HFF-Myc (cell line): ENCODE results near the gene TMEM123.
"Not testable (repeated sequence)": the region's sequence is repeated elsewhere in the genome, so short reads cannot be mapped to it uniquely, and the experiment has no call there.

Experiments
- DNase-seq: peaks from one replicate; pipeline ENCODE4 v3.0.0-alpha.2; 2011; ENCODE audit warnings: low read depth; ENCODE audit errors: extremely low read depth
- H3K4me3 ChIP-seq: replicated peaks from 2 replicates; pipeline ENCODE4 v1.5.1; 2011; ENCODE audit warnings: low read depth, mild to moderate bottlenecking, control low read depth, low read length
- TF ChIP-seq, protein P1 (sequence below): IDR thresholded peaks from 2 replicates; pipeline ENCODE4 v1.5.1; 2012; ENCODE audit warnings: mild to moderate bottlenecking, low read depth, low read length, control low read depth; ENCODE audit errors: missing control alignments

TMEM123 gene

DNA sequence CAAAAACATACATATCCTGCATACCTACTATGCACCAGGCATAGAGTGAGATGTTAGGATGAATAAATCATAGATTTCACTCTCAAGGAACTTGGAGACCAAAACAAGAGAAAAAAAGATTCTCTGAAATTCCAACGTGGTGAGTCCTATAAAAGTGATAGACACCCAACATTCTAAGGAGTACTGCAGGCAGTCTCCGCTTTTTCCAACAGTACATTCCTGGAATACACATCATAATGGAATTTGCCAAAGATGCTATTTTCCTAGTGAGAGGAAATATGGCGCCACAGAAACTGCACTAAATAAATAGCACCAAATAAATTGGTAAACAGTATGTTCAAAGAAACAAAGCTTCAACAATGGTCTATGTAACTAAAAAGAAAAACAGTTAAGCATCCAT is 6.0 kb downstream of the TMEM123 start:
- H3K4me3 ChIP-seq = no peak overlapping the region
- no peak for DNase-seq
- TF ChIP-seq, protein P1, sequence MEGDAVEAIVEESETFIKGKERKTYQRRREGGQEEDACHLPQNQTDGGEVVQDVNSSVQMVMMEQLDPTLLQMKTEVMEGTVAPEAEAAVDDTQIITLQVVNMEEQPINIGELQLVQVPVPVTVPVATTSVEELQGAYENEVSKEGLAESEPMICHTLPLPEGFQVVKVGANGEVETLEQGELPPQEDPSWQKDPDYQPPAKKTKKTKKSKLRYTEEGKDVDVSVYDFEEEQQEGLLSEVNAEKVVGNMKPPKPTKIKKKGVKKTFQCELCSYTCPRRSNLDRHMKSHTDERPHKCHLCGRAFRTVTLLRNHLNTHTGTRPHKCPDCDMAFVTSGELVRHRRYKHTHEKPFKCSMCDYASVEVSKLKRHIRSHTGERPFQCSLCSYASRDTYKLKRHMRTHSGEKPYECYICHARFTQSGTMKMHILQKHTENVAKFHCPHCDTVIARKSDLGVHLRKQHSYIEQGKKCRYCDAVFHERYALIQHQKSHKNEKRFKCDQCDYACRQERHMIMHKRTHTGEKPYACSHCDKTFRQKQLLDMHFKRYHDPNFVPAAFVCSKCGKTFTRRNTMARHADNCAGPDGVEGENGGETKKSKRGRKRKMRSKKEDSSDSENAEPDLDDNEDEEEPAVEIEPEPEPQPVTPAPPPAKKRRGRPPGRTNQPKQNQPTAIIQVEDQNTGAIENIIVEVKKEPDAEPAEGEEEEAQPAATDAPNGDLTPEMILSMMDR = no peak

DNA sequence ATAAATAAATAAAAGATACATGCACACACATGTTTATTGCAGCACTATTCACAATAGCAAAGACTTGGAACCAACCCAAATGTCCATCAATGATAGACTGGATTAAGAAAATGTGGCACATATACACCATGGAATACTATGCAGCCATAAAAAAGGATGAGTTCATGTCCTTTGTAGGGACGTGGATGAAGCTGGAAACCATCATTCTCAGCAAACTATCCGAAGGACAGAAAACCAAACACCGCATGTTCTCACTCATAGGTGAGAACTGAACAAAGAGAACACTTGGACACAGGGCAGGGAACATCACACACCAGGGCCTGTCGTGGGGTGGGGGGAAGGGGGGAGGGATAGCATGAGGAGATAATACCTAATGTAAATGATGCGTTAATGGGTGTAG is 7.9 kb downstream of the TMEM123 start:
- DNase-seq, H3K4me3 ChIP-seq: not testable (repeated sequence)

DNA sequence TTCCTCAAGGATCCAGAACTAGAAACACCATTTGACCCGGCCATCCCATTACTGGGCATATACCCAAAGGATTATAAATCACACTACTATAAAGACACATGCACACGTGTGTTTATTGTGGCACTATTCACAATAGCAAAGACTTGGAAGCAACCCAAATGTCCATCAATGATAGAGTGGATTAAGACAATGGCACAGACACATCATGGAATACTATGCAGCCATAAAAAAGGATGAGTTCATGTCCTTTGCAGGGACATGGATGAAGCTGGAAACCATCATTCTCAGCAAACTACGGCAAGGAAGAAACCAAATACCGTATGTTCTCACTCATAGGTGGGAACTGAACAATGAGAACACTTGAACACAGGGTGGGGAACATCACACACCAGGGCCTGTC is 8.4 kb downstream of the TMEM123 start:
- not testable (repeated sequence) for H3K4me3 ChIP-seq, DNase-seq

DNA sequence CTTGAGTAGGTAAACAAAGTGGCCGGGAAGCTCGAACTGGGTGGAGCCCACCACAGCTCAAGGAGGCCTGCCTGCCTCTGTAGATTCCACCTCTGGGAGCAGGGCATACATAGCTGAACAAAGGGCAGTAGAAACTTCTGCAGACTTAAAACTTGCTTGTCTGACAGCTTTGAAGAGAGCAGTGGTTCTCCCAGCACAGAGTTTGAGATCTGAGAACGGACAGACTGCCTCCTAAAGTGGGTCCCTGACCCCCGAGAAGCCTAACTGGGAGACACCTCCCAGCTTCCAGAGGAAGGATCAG is 13.6 kb downstream of the TMEM123 start:
- not testable (repeated sequence) for H3K4me3 ChIP-seq, DNase-seq

DNA sequence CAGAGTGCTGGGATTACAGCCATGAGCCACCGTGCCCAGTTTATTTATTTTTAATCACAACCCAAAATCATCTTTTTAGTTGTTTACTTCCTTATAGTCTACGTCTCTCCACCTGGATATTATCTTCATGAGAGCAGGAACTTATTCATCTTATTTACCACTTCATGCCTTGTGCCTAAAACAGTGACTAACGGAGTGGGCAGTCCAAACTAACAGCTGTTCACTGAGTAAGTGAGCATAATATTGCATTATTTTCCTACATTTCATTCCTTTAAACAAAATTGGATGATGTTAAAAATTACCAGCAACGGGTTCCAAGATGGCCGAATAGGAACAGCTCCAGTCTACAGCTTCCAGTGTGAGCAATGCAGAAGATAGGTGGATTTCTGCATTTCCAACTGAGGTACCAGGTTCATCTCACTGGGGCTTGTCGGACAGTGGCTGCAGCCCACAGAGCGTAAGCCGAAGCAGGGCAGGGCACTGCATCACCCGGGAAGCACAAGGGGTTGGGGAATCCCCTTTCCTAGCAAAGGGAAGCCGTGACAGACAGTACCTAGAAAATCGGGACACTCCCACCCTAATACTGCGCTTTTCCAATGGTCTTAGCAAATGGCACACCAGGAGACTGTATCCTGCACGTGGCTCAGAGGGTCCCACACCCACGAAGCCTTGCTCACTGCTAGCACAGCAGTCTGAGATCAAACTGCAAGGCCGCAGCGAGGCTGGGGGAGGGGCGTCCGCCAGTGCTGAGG is 14.1 kb downstream of the TMEM123 start:
- no peak for DNase-seq
- no peak overlapping the region for H3K4me3 ChIP-seq
- TF ChIP-seq, protein P1 = no peak

DNA sequence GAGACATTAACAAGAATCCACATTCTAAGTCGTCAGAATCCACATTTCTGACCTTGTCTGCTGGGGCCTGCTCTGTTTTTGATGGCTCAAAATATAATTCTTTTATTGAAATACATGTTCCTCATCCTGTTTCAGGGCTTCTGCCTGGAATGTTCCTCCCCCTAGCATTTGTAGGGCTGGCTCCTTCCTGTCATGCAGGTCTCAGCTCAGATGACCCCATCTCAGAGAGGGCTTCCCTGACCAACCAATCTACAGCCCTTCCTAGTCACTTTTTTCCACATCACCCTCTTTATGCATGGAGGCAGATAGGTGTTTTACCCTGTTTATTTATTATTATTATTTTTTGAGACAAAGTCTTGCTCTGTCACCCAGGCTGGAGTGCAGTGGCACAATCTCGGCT is 14.8 kb downstream of the TMEM123 start:
- no peak for DNase-seq
- no peak overlapping the region for H3K4me3 ChIP-seq
- TF ChIP-seq, protein P1 = no peak

DNA sequence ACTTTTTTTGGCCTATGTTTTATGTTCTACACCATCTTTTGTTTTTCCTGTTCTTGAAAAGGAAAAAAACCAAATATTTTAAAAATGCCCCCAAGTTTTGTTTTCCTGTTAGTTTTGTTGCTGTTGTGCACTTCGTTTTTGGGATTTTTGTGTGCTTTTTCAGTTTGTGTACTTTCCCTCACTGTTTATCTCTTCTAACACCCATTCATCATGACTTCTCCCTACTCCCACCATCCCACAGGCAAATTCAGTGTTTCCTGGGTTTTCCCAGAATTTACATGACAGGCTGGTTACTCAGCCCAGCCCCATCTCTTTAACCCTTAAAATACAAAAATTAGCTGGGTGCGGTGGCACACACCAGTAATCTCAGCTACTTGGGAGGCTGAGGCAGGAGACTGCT is 15.6 kb downstream of the TMEM123 start:
- TF ChIP-seq, protein P1 = no peak
- no peak overlapping the region for H3K4me3 ChIP-seq
- DNase-seq = no peak

DNA sequence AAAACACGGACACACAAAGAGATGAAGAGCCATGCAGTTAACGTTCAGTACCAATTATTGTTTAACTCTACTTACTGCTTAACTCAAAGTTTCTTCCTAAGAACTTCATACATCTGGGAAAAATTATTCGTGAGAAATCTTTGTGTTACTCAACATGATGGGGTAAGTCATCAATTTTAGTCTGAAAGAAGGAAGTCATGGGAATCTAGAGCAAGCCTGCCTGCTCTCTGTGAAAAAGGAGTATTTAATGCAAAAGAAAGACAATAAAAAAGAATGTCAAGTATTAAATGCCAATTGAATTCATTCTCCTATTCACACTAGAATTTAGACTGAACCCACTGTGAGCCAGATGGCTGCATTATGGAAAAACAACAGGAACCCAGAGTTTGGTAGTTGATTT is 16.0 kb downstream of the TMEM123 start:
- no peak for DNase-seq
- H3K4me3 ChIP-seq = no peak overlapping the region
- TF ChIP-seq, protein P1 = no peak
